ENCODE data around the gene ADAM17. TPM values are rescaled to one million over a fixed set of nuclear protein-coding genes. Genes with fewer than 3 reads are reported as not detected.

The ADAM17 gene
- total RNA-seq, 2 donors from 2014 or later = 18.6 to 20.0 TPM

DNA sequence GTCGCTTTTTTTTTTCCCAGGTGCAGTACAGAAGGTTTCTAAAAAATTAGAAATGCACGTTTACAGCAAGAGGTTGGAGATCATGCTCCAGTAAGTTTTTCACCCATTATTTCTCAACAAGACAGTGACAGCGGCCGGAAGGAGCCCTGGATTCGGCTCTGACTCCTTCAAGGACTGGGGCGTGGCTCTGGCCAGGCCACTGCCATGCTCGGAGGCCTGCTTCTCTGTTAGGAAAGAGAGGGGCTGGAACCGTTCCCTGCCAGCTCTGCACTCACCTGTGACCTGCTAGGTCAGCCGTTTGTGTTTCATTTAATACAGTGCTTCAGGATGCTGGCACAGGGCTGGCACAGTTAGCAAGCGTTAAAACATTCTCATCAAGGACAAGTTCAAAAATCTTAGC, 87.9 kb downstream of the ADAM17 start:
- Histone ChIP-seq H3K27ac (no peak overlapping the region), H3K9ac (ENCODE audit: low read depth in 2 of 2, low read length in 2 of 2) (no peak overlapping the region), H3K4me3 (no peak overlapping the region), H3K36me3 (no peaks in the 10 kb centered on the region), H3K4me1 (no peaks in the 10 kb centered on the region), H3K9me3 (no peaks in the 10 kb centered on the region), H3K27me3 (no peaks in the 10 kb centered on the region)
- intact Hi-C loops (cut with DNase I) = no loop called here
- no peak for DNase-seq
- TF ChIP-seq, protein P1, sequence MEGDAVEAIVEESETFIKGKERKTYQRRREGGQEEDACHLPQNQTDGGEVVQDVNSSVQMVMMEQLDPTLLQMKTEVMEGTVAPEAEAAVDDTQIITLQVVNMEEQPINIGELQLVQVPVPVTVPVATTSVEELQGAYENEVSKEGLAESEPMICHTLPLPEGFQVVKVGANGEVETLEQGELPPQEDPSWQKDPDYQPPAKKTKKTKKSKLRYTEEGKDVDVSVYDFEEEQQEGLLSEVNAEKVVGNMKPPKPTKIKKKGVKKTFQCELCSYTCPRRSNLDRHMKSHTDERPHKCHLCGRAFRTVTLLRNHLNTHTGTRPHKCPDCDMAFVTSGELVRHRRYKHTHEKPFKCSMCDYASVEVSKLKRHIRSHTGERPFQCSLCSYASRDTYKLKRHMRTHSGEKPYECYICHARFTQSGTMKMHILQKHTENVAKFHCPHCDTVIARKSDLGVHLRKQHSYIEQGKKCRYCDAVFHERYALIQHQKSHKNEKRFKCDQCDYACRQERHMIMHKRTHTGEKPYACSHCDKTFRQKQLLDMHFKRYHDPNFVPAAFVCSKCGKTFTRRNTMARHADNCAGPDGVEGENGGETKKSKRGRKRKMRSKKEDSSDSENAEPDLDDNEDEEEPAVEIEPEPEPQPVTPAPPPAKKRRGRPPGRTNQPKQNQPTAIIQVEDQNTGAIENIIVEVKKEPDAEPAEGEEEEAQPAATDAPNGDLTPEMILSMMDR (IDR thresholded peaks at IDR 0.05) = no peak

DNA sequence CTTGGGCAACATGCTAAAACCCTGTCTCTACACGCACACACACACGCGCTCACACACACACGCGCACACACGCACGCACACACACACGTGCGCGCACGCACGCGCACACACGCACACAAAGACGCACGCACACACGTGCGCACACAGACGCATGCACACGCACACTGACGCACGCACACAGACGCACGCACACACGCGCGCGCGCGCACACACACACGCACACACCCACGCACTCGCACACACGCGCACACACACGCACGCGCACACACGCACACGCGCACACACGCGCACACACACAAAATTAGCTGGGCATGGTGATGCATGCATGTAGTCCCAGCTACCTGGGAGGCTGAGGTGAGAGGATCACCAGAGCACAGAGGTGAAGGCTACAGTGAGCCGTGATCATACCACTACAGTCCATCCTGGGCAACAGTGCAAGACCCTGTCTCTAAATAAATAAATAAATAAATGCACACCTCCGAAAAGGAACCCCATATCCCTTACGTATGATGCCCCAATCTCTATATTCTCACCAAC, 89.4 kb downstream of the ADAM17 start:
- Histone ChIP-seq H3K36me3 (no peaks in the 10 kb centered on the region), H3K27me3 (no peaks in the 10 kb centered on the region), H3K4me1 (no peaks in the 10 kb centered on the region), H3K9ac (ENCODE audit: low read depth in 2 of 2, low read length in 2 of 2) (no peak overlapping the region), H3K4me3 (no peak overlapping the region), H3K27ac (no peak overlapping the region), H3K9me3 (no peaks in the 10 kb centered on the region)
- TF ChIP-seq, protein P1 (IDR thresholded peaks at IDR 0.05) = no peak
- intact Hi-C loops (cut with DNase I) = no loop called here
- DNase-seq = no peak

DNA sequence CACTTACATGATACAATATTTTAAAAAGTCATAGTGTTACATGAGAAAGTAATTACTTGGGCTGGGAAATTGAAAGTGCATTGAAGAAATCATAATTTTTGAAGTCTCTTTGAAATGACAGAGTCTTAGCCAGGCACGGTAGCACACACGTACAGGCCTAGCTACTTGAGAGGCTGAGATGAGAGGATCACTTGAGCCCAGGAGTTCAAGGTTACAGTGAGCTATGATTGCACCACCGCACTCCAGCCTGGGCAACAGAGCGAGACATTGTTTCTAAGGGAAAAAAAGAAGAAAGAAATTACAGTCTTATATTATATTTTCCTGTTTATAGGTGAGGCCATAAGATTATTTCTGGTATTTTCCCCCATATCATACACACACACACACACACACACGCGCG, 90.5 kb downstream of the ADAM17 start:
- H3K9ac ChIP-seq (ENCODE audit: low read depth in 2 of 2, low read length in 2 of 2) = no peak overlapping the region
- no peaks in the 10 kb centered on the region for H3K4me1 ChIP-seq
- H3K4me3 ChIP-seq = no peak overlapping the region
- no peaks in the 10 kb centered on the region for H3K36me3 ChIP-seq
- no peaks in the 10 kb centered on the region for H3K9me3 ChIP-seq
- no peaks in the 10 kb centered on the region for H3K27me3 ChIP-seq
- intact Hi-C loops (cut with DNase I) = no loop called here
- no peak overlapping the region for H3K27ac ChIP-seq
- no peak for DNase-seq
- TF ChIP-seq, protein P1 (IDR thresholded peaks at IDR 0.05) = no peak

DNA sequence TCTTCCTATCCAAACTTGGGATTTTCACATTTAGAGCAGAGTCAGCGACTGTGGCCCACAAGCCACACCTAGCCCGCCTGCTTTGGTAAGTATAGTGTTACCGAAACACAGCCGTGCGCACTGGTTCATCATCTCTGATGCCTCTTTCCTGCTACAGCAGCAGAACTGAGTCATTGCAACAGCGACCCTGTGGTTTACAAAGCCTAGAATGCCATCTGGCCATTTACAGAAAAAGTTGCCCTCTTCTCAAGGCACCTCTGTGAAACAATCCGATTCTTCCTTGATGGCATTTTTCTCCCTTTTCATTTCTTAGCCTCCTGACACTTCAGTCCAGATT, 92.0 kb downstream of the ADAM17 start:
- no peak for DNase-seq
- Histone ChIP-seq H3K4me3 (no peak overlapping the region), H3K9me3 (no peaks in the 10 kb centered on the region), H3K9ac (ENCODE audit: low read depth in 2 of 2, low read length in 2 of 2) (no peak overlapping the region), H3K4me1 (no peaks in the 10 kb centered on the region), H3K27ac (no peak overlapping the region), H3K27me3 (no peaks in the 10 kb centered on the region), H3K36me3 (no peaks in the 10 kb centered on the region)
- intact Hi-C loops (cut with DNase I) = no loop called here
- TF ChIP-seq, protein P1 (IDR thresholded peaks at IDR 0.05) = no peak

DNA sequence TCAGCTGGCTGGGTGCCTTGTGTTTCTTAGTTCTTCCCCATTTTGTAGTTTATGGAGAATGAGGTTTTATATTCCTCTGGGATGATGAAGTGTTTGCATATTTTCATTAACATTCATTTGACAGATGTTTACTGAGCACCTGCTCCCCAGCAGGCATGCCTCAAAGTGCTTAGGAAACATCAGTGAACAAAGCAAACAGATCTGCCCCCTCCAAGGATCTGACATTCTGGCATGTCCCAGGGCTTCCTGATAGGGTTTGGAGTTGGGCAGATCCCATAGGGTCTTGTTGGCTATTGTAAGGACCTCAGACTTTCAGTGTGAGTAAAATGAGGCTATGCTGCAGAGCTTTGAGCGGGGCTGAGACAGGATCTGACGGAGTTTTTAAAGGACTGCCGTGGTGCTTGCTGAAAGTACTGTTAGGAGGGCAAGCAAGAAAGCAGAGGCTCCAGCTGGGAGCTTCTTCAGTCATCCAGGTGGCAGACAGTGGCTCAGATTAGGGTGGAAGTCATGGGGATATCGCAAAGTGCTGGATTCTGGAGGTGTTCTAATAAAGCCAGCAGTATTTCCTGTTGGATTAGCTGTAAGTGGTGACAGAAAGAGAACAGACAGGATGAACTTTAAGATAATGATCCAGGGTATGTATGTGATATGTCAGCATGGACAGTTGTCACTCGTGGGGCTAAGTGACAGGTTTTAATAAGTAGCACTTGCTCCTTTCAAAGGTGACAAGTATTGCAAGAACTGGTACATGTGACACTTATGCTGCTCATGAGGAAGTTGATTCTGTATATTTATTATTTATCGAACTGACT, 92.5 kb downstream of the ADAM17 start:
- no peaks in the 10 kb centered on the region for H3K27me3 ChIP-seq
- TF ChIP-seq, protein P1 (IDR thresholded peaks at IDR 0.05) = no peak
- H3K9me3 ChIP-seq = no peaks in the 10 kb centered on the region
- H3K9ac ChIP-seq (ENCODE audit: low read depth in 2 of 2, low read length in 2 of 2) = no peak overlapping the region
- intact Hi-C loops (cut with DNase I) = no loop called here
- H3K36me3 ChIP-seq = no peaks in the 10 kb centered on the region
- no peak overlapping the region for H3K4me3 ChIP-seq
- DNase-seq = no peak
- H3K4me1 ChIP-seq = no peaks in the 10 kb centered on the region
- no peak overlapping the region for H3K27ac ChIP-seq
